NB4 (cell line): ENCODE data around the gene ECT2.

Source experiments
- DNase-seq: peaks from one replicate; pipeline ENCODE4 v3.0.0; 2010; ENCODE audit warnings: low read depth
- H3K4me3 ChIP-seq: one replicate; pipeline ENCODE4 v1.5.1; 2011; ENCODE audit warnings: mild to moderate bottlenecking, low read depth, low read length, moderate library complexity
- CTCF ChIP-seq: IDR thresholded peaks from one replicate; pipeline ENCODE4 v1.5.1; 2012; ENCODE audit warnings: low read depth, low read length
- MAX ChIP-seq: IDR thresholded peaks from 2 replicates; pipeline ENCODE4 v1.6.1; 2011; ENCODE audit warnings: low read depth, low read length
- MYC ChIP-seq: IDR thresholded peaks from 2 replicates; pipeline ENCODE4 v1.6.1; 2011; ENCODE audit warnings: low read depth, low read length
- POLR2A ChIP-seq: IDR thresholded peaks from 2 replicates; pipeline ENCODE4 v1.6.1; 2011; ENCODE audit warnings: mild to moderate bottlenecking; ENCODE audit not compliant: insufficient read length; ENCODE audit errors: extremely low read depth

The ECT2 gene

GRCh38 chr3:172771672-172772071 is 21.1 kb downstream of the ECT2 start:
- H3K4me3 ChIP-seq = no peak overlapping the region

GRCh38 chr3:172776049-172776717 is 25.7 kb downstream of the ECT2 start:
- DNase-seq = no peak
- no peak overlapping the region for H3K4me3 ChIP-seq
- TF ChIP-seq CTCF = no peak

More at GRCh38 chr3:172771672-172772071, 21.1 kb downstream of the ECT2 start:
- no peak for DNase-seq
- TF ChIP-seq POLR2A (no peak), MAX (no peak), MYC (no peak), CTCF (no peak)

- H3K4me3 ChIP-seq = no peak overlapping the region
- TF ChIP-seq POLR2A (no peak), MYC (no peak), MAX (no peak), CTCF (no peak)
- no peak for DNase-seq
Measured at GRCh38 chr3:172777901-172778300, 27.4 kb downstream of the ECT2 start.

- TF ChIP-seq POLR2A (no peak), MAX (no peak), CTCF (no peak), MYC (no peak)
- no peak overlapping the region for H3K4me3 ChIP-seq
- no peak for DNase-seq
Measured at GRCh38 chr3:172782235-172782634, 31.7 kb downstream of the ECT2 start.

GRCh38 chr3:172786036-172786435 is 35.5 kb downstream of the ECT2 start:
- H3K4me3 ChIP-seq = no peak overlapping the region
- no peak for TF ChIP-seq MYC
- no peak for TF ChIP-seq CTCF
- TF ChIP-seq POLR2A = no peak
- no peak for DNase-seq

- DNase-seq = no peak
- no peak for TF ChIP-seq MYC
- TF ChIP-seq CTCF = no peak
- no peak for TF ChIP-seq MAX
- no peak for TF ChIP-seq POLR2A
- H3K4me3 ChIP-seq = no peak overlapping the region
Measured at GRCh38 chr3:172787019-172787418, 36.5 kb downstream of the ECT2 start.
